ENCODE measurements around the gene DAO.

The DAO gene

GRCh38 chr12:108833757-108834472 lies 46.0 kb upstream of the DAO start:
- no peak for DNase-seq
- Mint-ChIP-seq H3K4me1 (peaks cover 34% of the 10 kb centered on the region), H3K9me3 (no peaks in the 10 kb centered on the region), H3K4me3 (no peak overlapping the region), H3K27ac (no peak overlapping the region), H3K27me3 (ENCODE audit: low read depth, poor library complexity) (peaks cover 1% of the 10 kb centered on the region), H3K36me3 (ENCODE audit: low read depth) (peaks cover 79% of the 10 kb centered on the region)
- TF ChIP-seq CTCF (IDR thresholded peaks at IDR 0.05) = no peak

- DNase-seq = no peak
- Mint-ChIP-seq H3K4me3 (no peak overlapping the region), H3K27me3 (ENCODE audit: low read depth, poor library complexity) (no peaks in the 10 kb centered on the region), H3K36me3 (ENCODE audit: low read depth) (peaks cover 62% of the 10 kb centered on the region), H3K9me3 (no peaks in the 10 kb centered on the region), H3K4me1 (peaks cover 44% of the 10 kb centered on the region), H3K27ac (peak overlapping the region; percentile 12)
- no peak for TF ChIP-seq CTCF (IDR thresholded peaks at IDR 0.05)
These were observed 43.8 kb upstream of the DAO start for GRCh38 chr12:108835860-108836634.

- peak overlapping the region; percentile 71 for H3K27ac Mint-ChIP-seq
- no peak overlapping the region for H3K4me3 Mint-ChIP-seq
- peaks cover 45% of the 10 kb centered on the region for H3K4me1 Mint-ChIP-seq
- peaks cover 52% of the 10 kb centered on the region for H3K36me3 Mint-ChIP-seq (ENCODE audit: low read depth)
- no peak for DNase-seq
- H3K9me3 Mint-ChIP-seq = no peaks in the 10 kb centered on the region
- H3K27me3 Mint-ChIP-seq (ENCODE audit: low read depth, poor library complexity) = no peaks in the 10 kb centered on the region
- no peak for TF ChIP-seq CTCF (IDR thresholded peaks at IDR 0.05)
These were observed 42.7 kb upstream of the DAO start for GRCh38 chr12:108837239-108837638.

- no peak for DNase-seq
- TF ChIP-seq CTCF (IDR thresholded peaks at IDR 0.05) = no peak
- Mint-ChIP-seq H3K36me3 (ENCODE audit: low read depth) (peaks cover 50% of the 10 kb centered on the region), H3K27me3 (ENCODE audit: low read depth, poor library complexity) (no peaks in the 10 kb centered on the region), H3K4me1 (peaks cover 45% of the 10 kb centered on the region), H3K4me3 (no peak overlapping the region), H3K9me3 (no peaks in the 10 kb centered on the region), H3K27ac (no peak overlapping the region)
These were observed 42.2 kb upstream of the DAO start for GRCh38 chr12:108837680-108838079.

- H3K4me3 Mint-ChIP-seq = no peak overlapping the region
- H3K27ac Mint-ChIP-seq = peak overlapping the region; percentile 69
- H3K27me3 Mint-ChIP-seq (ENCODE audit: low read depth, poor library complexity) = no peaks in the 10 kb centered on the region
- no peaks in the 10 kb centered on the region for H3K9me3 Mint-ChIP-seq
- peaks cover 40% of the 10 kb centered on the region for H3K4me1 Mint-ChIP-seq
- no peak for TF ChIP-seq CTCF (IDR thresholded peaks at IDR 0.05)
- peaks cover 51% of the 10 kb centered on the region for H3K36me3 Mint-ChIP-seq (ENCODE audit: low read depth)
- no peak for DNase-seq
These were observed 41.5 kb upstream of the DAO start for GRCh38 chr12:108838194-108839017.
